ENCODE measurements around the gene USP51.
"Not testable (repeated sequence)": the region's sequence is repeated elsewhere in the genome, so short reads cannot be mapped to it uniquely, and the experiment has no call there.

The USP51 gene

GRCh38 chrX:55464050-55464449, 25.6 kb downstream of the USP51 start:
- DNase-seq, result not testable (repeated sequence)

GRCh38 chrX:55459926-55460325, 29.7 kb downstream of the USP51 start:
- DNase-seq, result not testable (repeated sequence)

DNA sequence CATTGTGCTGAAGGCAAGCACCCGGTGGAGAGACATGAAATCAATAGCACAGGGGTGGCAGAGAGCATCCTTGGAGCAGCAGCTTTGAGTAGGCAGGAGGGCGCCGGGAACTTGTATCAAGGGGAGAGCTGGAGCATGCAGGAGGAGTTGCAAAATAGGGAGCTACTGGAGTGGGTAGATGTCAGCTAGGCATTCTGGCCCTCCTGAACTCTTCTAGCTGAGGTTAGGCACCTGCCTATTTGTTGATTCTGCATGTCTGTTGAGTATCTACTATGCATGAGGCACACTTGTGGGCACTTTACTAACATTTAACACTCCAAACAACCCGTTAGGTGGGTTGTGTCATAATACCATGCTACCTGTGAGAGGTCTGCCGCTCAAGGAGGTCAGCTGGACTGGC, 30.2 kb downstream of the USP51 start:
- DNase-seq, result not testable (repeated sequence)

GRCh38 chrX:55455708-55456107, 33.9 kb downstream of the USP51 start:
- not testable (repeated sequence) for DNase-seq

- no peak for DNase-seq
Measured at GRCh38 chrX:55452833-55453124, 36.9 kb downstream of the USP51 start.

DNA sequence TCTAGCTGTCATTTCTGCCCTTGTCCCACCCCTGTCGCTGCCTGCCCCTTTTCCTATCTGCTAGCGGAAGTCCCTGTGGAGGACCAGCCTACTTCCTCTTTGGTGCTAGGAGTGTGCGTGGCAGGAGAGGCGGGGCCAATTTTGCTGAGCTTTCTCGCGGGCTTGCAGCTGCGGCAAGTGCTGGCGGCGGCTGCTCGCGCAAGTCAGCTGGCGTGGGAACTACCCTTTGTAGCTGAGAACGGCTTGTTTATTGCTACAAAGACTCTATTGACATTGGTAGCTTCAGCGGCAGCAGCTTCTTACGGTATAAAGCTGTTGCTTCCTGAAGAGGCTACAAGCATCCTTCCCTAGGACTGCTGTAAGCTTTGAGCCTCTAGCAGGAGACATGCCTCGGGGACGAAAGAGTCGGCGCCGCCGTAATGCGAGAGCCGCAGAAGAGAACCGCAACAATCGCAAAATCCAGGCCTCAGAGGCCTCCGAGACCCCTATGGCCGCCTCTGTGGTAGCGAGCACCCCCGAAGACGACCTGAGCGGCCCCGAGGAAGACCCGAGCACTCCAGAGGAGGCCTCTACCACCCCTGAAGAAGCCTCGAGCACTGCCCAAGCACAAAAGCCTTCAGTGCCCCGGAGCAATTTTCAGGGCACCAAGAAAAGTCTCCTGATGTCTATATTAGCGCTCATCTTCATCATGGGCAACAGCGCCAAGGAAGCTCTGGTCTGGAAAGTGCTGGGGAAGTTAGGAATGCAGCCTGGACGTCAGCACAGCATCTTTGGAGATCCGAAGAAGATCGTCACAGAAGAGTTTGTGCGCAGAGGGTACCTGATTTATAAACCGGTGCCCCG, 37.4 kb downstream of the USP51 start, which contains the start of gene MAGEH1:
Gene MAGEH1, plus strand, starts transcription at position 138 of the 843 bp plus-strand sequence. Its CDS starts 248 bp downstream, at position 386.
- DNase-seq, result peak; percentile 33 to 66

DNA sequence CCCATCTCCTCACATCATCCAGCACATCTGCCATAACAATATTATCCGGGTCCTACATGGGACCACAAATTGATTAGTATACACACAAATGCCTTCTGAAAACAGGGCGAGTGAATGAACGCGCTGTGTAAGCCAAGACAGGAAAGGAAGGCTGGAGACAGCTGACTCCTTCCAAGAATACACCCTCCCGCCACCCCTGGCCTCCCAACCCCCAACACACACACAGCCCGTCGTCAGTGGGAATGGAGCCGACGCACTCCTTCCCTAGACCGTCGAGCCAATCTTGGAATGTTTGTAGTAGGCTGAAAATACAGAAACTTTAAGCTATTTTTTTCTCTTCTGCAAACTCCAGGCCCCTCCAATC, 38.0 kb downstream of the USP51 start:
- no peak for DNase-seq

DNA sequence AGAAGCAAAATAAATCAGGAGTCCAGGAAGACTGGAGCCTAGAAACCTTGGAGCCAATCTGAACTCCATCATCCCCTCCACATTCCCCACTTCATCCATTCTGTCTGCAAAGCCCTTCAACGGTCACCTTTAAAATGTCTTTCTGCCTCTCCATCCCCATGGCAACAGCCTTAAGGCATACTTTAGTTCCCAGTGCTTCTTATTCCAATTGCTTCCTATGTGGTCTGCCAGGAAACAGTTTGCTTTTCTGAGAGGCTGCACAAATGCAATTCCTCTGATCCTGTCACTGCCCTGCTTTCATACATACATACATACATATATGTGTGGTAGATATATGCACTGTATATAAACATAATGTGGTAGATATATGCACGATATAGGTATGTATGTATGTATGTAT, 38.5 kb downstream of the USP51 start:
- no peak for DNase-seq

DNA sequence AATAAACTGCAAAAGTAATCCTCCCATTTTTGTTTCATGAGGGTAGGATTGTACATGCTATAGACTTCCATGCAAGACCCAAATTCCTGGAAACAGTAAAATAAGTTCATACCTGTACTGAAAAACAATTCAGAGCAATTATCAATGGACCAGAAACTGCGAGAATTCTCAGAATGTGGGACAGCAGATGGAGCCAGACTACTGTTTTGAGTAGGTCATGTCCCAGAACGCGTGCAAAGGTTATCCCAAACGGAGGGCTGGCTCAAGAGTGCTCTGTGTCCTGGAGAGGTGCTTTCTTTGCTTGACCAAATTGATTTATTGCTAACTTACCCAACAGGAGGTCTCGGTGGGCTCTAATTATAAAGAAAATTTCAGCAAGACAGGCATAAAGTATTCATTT, 39.4 kb downstream of the USP51 start:
- DNase-seq, result no peak

DNA sequence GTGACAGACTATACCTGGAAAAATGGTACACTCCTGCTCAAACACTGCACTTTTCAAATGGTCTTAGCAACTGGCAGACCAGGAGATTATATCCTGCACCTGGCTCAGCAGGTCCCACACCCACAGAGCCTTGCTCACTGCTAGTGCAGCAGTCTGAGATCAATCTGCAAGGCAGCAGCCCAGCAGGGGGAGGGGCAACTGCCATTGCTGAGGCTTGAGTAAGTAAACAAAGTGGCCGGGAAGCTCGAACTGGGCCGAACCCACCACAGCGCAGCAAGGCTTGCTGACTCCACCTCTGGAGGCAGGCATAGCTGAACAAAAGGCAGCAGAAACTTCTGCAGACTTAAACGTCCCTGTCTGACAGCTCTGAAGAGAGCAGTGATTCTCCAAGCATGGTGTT, 46.2 kb downstream of the USP51 start:
- DNase-seq, result not testable (repeated sequence)
